ENCODE measurements around the gene TERT.

Gene TERT

GRCh38 chr5:1217596-1218206 is 77.2 kb downstream of the TERT start:
- no peak for DNase-seq (ENCODE audit: low read depth)
- TF ChIP-seq, protein P1, sequence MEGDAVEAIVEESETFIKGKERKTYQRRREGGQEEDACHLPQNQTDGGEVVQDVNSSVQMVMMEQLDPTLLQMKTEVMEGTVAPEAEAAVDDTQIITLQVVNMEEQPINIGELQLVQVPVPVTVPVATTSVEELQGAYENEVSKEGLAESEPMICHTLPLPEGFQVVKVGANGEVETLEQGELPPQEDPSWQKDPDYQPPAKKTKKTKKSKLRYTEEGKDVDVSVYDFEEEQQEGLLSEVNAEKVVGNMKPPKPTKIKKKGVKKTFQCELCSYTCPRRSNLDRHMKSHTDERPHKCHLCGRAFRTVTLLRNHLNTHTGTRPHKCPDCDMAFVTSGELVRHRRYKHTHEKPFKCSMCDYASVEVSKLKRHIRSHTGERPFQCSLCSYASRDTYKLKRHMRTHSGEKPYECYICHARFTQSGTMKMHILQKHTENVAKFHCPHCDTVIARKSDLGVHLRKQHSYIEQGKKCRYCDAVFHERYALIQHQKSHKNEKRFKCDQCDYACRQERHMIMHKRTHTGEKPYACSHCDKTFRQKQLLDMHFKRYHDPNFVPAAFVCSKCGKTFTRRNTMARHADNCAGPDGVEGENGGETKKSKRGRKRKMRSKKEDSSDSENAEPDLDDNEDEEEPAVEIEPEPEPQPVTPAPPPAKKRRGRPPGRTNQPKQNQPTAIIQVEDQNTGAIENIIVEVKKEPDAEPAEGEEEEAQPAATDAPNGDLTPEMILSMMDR (IDR thresholded peaks at IDR 0.05; ENCODE audit: control insufficient read depth, insufficient read depth, low read depth, low read length, missing control alignments) = no peak
- no peak overlapping the region for H3K4me3 ChIP-seq (ENCODE audit: control insufficient read depth, low read depth, low read length)

- no peak for DNase-seq (ENCODE audit: low read depth)
Measured at GRCh38 chr5:1216918-1217295, 78.0 kb downstream of the TERT start.

GRCh38 chr5:1216211-1216917 is 78.5 kb downstream of the TERT start:
- no peak overlapping the region for H3K4me3 ChIP-seq (ENCODE audit: control insufficient read depth, low read depth, low read length)
- no peak for DNase-seq (ENCODE audit: low read depth)
- TF ChIP-seq, protein P1 (IDR thresholded peaks at IDR 0.05; ENCODE audit: control insufficient read depth, insufficient read depth, low read depth, low read length, missing control alignments) = no peak

More at GRCh38 chr5:1216918-1217295, 78.0 kb downstream of the TERT start:
- TF ChIP-seq, protein P1 (IDR thresholded peaks at IDR 0.05; ENCODE audit: control insufficient read depth, insufficient read depth, low read depth, low read length, missing control alignments) = no peak
- H3K4me3 ChIP-seq (ENCODE audit: control insufficient read depth, low read depth, low read length) = no peak overlapping the region

- TF ChIP-seq, protein P1 (IDR thresholded peaks at IDR 0.05; ENCODE audit: control insufficient read depth, insufficient read depth, low read depth, low read length, missing control alignments) = no peak
- H3K4me3 ChIP-seq (ENCODE audit: control insufficient read depth, low read depth, low read length) = no peak overlapping the region
- no peak for DNase-seq (ENCODE audit: low read depth)
Measured at GRCh38 chr5:1215320-1216096, 79.4 kb downstream of the TERT start.

- no peak for DNase-seq (ENCODE audit: low read depth)
- TF ChIP-seq, protein P1 (IDR thresholded peaks at IDR 0.05; ENCODE audit: control insufficient read depth, insufficient read depth, low read depth, low read length, missing control alignments) = no peak
Measured at GRCh38 chr5:1214936-1215220, 80.0 kb downstream of the TERT start.

GRCh38 chr5:1214163-1214935 is 80.5 kb downstream of the TERT start:
- no peak for DNase-seq (ENCODE audit: low read depth)
- TF ChIP-seq, protein P1 (IDR thresholded peaks at IDR 0.05; ENCODE audit: control insufficient read depth, insufficient read depth, low read depth, low read length, missing control alignments) = no peak
- no peak overlapping the region for H3K4me3 ChIP-seq (ENCODE audit: control insufficient read depth, low read depth, low read length)

More at GRCh38 chr5:1214936-1215220, 80.0 kb downstream of the TERT start:
- H3K4me3 ChIP-seq (ENCODE audit: control insufficient read depth, low read depth, low read length) = no peak overlapping the region

Data from AG09309 (cell line).